Heart left ventricle (tissue), 16 donors: Measurements from ENCODE around the gene BMPR2. TPM values are rescaled to one million over a fixed set of nuclear protein-coding genes. Genes with fewer than 3 reads are reported as not detected.
"Not testable (repeated sequence)": the region's sequence is repeated elsewhere in the genome, so short reads cannot be mapped to it uniquely, and the experiment has no call there.

ENCODE experiments used
- ATAC-seq, 4 donors: fragments of 200-7000 bp; cut with Tn5 transposase; one replicate each; pipeline ENCODE4 v1.9.1; 2020 to 2022; ENCODE audit warnings: moderate library complexity in 4 of 4, mild to moderate bottlenecking in 3 of 4, moderate number of reproducible peaks in 1 of 4
- DNase-seq, 5 donors: peaks; one replicate each; pipeline ENCODE4 v3.0.0-alpha.2; 2020
- H3K27ac ChIP-seq, 12 donors: fragments of 200-600 bp; sonication (generic) in 4 of 12; one replicate each; pipeline versions ENCODE4 v1.5.0 to v1.8.0; 2016 to 2022; ENCODE audit warnings: mild to moderate bottlenecking in 2 of 12
- H3K27me3 ChIP-seq, 9 donors: fragments of 200-600 bp; sonication (generic) in 2 of 9; one replicate each; pipeline versions ENCODE4 v1.5.1 to v1.8.0; 2016 to 2022; ENCODE audit warnings: mild to moderate bottlenecking in 3 of 9
- H3K36me3 ChIP-seq, 9 donors: fragments of 200-600 bp; sonication (generic) in 2 of 9; one replicate each; pipeline versions ENCODE4 v1.5.0 to v1.8.0; 2018 to 2022; ENCODE audit warnings: mild to moderate bottlenecking in 2 of 9
- H3K4me1 ChIP-seq, 12 donors: fragments of 200-600 bp; sonication (generic) in 4 of 12; one replicate each; pipeline versions ENCODE4 v1.5.0 to v1.8.0; 2016 to 2022; ENCODE audit warnings: mild to moderate bottlenecking in 3 of 12
- H3K4me3 ChIP-seq, 12 donors: fragments of 200-600 bp; sonication (generic) in 4 of 12; one replicate each; pipeline versions ENCODE4 v1.5.0 to v1.8.0; 2017 to 2022; ENCODE audit warnings: mild to moderate bottlenecking in 9 of 12, moderate library complexity in 4 of 12
- H3K9me3 ChIP-seq, 12 donors: fragments of 200-600 bp; sonication (generic) in 4 of 12; one replicate each; pipeline versions ENCODE4 v1.5.0 to v1.8.0; 2016 to 2022; ENCODE audit warnings: mild to moderate bottlenecking in 1 of 12
- POLR2A ChIP-seq, 2 donors: fragments of 450-650 bp; IDR thresholded peaks; one replicate each; pipeline ENCODE4 v1.6.1; 2017; ENCODE audit warnings: antibody characterized with exemption in 2 of 2, mild to moderate bottlenecking in 2 of 2, moderate library complexity in 2 of 2
- WGBS, 4 donors: extraction: QIAGEN DNeasy Blood & Tissue Kit in 2 of 4; methylation state at CpG; one replicate each; pipeline versions ENCODE4 v1.1.5 to v1.1.7; 2013 to 2018; 5-methylcytosine and 5-hydroxymethylcytosine counted together
- intact Hi-C, 10 donors: fragments of 100-400 bp; cut with DNase I; formaldehyde crosslinking; loops; one replicate each; pipeline versions ENCODE4 v1.11.1 to v1.14.2; 2022
- polyA plus RNA-seq, 2 donors: library from polyadenylated mRNA; stranded (reverse); fragments of 200-250 nt; gene quantifications; one replicate each; pipeline ENCODE4 v1.2.3, GENCODE V29; 2013
- total RNA-seq, 9 donors: library from RNA; depleted of rRNA in 2 of 9; stranded (reverse); fragments of >200 nt in 2 of 9; fragmentation: NEBNext Ultra II Directional in 3 of 9; extraction: Animal tissue kit (Norgen Biotek cat#: 25700) in 3 of 9; gene quantifications; one replicate each; pipeline versions ENCODE4 v1.1.0 to v1.2.4, GENCODE V29; 2016 to 2023
- TF ChIP-seq, protein P1 (sequence below), 12 donors: fragments of 200-600 bp; sonication (generic) in 4 of 12; IDR thresholded peaks; one replicate each; pipeline versions ENCODE4 v1.5.0 to v1.8.0; 2018 to 2022; ENCODE audit warnings: antibody characterized with exemption in 12 of 12, mild to moderate bottlenecking in 5 of 12
- donor health status: ischemic (EF 13 %, LVEDD 7.1; RV severe dilation, severe dysfunction).
- donor health status: healthy with polysubstance abuse.
- donor health status: DM: no; HTN: yes; CAD: no.
- donor health status: DM: no; HTN: no; CAD: no.
- donor health status: ischemic (EF 25% LVEDD 6.9; RV normal size, moderate dysfunction).
- donor health status: ischemic (EF 25% LVEDD 5.7; RV mildly dilated, moderate dysfunction).
- donor health status: healthy.
- donor health status: DM: yes; HTN: yes; CAD: no.
- donor health status: ischemic (EF 35%, LVEDD 5.7; RV mildly dilated, moderate dysfunction).
- donor health status: nonischemic (EF 11% LVEDD 7.7; RV severe dilation, severe dysfunction).
- donor health status: DM: yes; HTN: yes; CAD: no.
- donor health status: PGD.
- donor health status: ischemic (EF 29% LVEDD 5.4; RV normal size, mild dysfunction).
- donor health status: nonischemic (EF 23%, LVEDD 6.1; RV moderate dilation, normal function).

BMPR2 gene
- total and polyA plus RNA-seq, 11 donors = 9.0 to 81.9 (median 59.9) TPM

DNA sequence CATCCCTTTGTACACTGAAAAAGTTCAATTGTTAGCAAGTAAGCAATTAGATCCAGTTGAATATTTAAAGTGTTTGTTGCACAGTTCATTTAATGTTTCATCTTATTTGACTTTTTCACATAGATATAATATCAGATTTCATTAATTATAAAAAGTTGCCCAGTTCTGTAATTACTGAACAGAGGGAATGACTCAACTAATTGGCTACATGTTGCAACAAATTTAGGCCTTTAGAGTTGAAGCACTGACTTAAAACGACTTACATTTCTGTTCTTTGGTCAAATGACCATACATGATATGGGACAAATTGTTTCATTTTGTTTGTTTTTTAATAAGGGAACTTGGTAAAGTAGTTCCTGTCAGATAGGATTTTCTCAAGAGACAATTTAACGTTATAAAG, 190.2 kb downstream of the BMPR2 start:
- no peak overlapping the region for H3K27ac ChIP-seq
- DNase-seq (no peak), ATAC-seq (no peak)
- H3K27me3 ChIP-seq = no peaks in the 10 kb centered on the region
- no peaks in the 10 kb centered on the region for H3K4me1 ChIP-seq
- no peak overlapping the region for H3K4me3 ChIP-seq
- no peaks in the 10 kb centered on the region for H3K9me3 ChIP-seq
- intact Hi-C loops = no loop called here
- 54 to 66% (median 60%) methylated on average over 2 of the region's 2 CpGs for WGBS, 4 donors
- H3K36me3 ChIP-seq = peaks cover 0 to 29% (median 4%) of the 10 kb centered on the region in 9 donors
- TF ChIP-seq POLR2A (IDR thresholded peaks at IDR 0.05) = no peak
- TF ChIP-seq, protein P1, sequence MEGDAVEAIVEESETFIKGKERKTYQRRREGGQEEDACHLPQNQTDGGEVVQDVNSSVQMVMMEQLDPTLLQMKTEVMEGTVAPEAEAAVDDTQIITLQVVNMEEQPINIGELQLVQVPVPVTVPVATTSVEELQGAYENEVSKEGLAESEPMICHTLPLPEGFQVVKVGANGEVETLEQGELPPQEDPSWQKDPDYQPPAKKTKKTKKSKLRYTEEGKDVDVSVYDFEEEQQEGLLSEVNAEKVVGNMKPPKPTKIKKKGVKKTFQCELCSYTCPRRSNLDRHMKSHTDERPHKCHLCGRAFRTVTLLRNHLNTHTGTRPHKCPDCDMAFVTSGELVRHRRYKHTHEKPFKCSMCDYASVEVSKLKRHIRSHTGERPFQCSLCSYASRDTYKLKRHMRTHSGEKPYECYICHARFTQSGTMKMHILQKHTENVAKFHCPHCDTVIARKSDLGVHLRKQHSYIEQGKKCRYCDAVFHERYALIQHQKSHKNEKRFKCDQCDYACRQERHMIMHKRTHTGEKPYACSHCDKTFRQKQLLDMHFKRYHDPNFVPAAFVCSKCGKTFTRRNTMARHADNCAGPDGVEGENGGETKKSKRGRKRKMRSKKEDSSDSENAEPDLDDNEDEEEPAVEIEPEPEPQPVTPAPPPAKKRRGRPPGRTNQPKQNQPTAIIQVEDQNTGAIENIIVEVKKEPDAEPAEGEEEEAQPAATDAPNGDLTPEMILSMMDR (IDR thresholded peaks at IDR 0.05) = no peak

DNA sequence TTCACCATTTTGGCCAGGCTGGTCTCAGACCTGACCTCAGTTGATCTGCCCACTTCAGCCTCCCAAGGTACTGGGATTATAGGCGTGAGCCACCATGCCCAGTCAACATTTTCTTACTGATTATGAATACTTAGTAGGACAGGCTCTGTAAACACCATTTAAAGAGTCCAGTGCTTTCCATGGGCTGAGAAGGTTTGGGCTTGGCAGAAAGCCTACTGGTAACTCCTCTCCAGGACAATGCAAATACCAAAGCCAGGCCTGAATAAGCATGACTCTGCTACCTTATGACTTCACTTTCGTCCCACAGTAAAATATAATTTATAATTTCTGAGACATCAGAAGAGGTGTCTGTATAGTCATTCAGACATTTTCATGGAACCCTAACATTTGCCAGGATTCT, 198.4 kb downstream of the BMPR2 start:
- DNase-seq (no peak), ATAC-seq (no peak)
- intact Hi-C loops = loop anchor here in 2 of 10 donors (5.0 to 10.0 kb wide), 2 partner anchors 298 to 550 kb away; partner anchors contain the start of gene ICA1L (in 1 of the 2)
- no peak overlapping the region for H3K4me3 ChIP-seq
- H3K27ac ChIP-seq = no peak overlapping the region
- H3K9me3 ChIP-seq = no peaks in the 10 kb centered on the region
- TF ChIP-seq, protein P1 (IDR thresholded peaks at IDR 0.05) = no peak
- no peak for TF ChIP-seq POLR2A (IDR thresholded peaks at IDR 0.05)
- WGBS, 4 donors = 68 to 92% (median 80%) methylated on average over 2 of the region's 2 CpGs
- H3K4me1 ChIP-seq = no peaks in the 10 kb centered on the region
- H3K27me3 ChIP-seq = no peaks in the 10 kb centered on the region
- H3K36me3 ChIP-seq = no peaks in the 10 kb centered on the region

DNA sequence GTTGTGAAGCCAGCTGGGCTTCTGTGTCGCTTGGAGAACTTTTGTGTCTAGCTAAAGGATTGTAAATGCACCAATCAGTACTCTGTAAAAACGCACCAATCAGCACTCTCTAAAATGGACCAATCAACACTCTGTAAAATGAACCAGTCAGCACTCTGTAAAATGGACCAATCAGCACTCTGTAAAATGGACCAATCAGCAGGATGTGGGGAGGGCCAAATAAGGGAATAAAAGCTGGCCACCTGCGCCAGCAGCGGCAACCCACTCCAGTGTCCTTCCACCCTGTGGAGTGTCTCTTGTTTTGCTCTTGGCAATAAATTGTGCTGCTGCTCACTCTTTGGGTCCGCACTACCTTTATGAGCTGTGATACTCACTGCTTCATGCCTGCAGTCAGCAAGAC, 199.1 kb downstream of the BMPR2 start:
- not testable (repeated sequence) for ATAC-seq, H3K4me1 ChIP-seq
- 97 to 100% (median 98%) methylated on average over 4 to 5 of the region's 5 CpGs for WGBS, 4 donors

DNA sequence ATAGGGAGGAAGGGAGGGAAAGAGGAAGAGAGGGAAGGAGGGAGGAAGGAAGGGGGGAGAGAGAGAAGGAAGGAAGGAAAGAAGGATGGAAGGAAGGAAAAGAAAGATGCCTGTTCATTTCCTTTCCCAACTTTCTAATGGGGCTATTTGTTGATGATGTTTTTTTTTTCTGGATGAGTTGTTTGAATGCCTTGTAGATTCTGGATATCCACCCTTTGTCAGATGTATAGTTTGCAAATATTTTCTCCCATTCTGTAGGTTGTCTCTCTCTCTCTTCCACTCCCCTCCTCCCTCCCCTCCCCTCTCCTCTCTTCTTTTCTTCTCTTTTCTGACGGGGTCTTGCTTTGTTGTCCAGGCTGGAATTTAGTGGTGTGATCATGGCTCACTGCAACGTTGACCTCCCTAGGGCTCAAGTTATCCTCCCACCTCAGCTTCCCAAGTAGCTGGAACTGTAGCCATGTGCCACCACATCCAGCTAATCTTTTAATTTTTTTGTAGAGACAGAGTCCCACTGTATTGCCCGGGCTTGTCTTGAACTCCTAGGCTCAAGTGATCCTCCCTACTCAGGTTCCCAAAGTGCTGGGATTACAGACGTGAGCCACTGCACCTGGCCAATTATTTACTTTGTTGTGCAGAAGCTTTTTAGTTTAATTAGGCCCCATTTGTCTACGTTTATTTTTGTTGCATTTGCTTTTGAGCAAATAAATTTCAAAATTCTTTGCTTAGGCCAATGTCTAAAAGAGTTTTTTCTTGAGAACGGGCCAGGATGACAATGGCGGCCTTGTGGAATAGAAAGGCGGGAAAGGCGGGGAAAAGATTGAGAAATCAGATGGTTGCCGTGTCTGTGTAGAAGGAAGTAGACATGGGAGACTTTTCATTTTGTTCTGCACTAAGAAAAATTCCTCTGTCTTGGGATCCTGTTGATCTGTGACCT, 201.4 kb downstream of the BMPR2 start:
- H3K27ac ChIP-seq = no peak overlapping the region
- no peaks in the 10 kb centered on the region for H3K9me3 ChIP-seq
- WGBS, 4 donors = 87 to 91% (median 90%) methylated on average over 9 to 10 of the region's 10 CpGs
- ATAC-seq = no peak
- no peaks in the 10 kb centered on the region for H3K4me1 ChIP-seq
- intact Hi-C loops = loop anchor here in 1 of 10 donors (10.0 kb wide), 1 partner anchor 547 kb away; no protein-coding TSS in a partner anchor
- TF ChIP-seq, protein P1 (IDR thresholded peaks at IDR 0.05) = no peak
- TF ChIP-seq POLR2A (IDR thresholded peaks at IDR 0.05) = no peak
- no peak for DNase-seq
- H3K4me3 ChIP-seq = no peak overlapping the region
- no peaks in the 10 kb centered on the region for H3K36me3 ChIP-seq
- H3K27me3 ChIP-seq = no peaks in the 10 kb centered on the region

More for the DNA sequence above, 199.1 kb downstream of the BMPR2 start:
- intact Hi-C loops = loop anchor here in 1 of 10 donors (10.0 kb wide), 1 partner anchor 550 kb away; no protein-coding TSS in a partner anchor
- DNase-seq, H3K36me3 ChIP-seq, H3K9me3 ChIP-seq, H3K27me3 ChIP-seq, H3K4me3 ChIP-seq, H3K27ac ChIP-seq: not testable (repeated sequence)

DNA sequence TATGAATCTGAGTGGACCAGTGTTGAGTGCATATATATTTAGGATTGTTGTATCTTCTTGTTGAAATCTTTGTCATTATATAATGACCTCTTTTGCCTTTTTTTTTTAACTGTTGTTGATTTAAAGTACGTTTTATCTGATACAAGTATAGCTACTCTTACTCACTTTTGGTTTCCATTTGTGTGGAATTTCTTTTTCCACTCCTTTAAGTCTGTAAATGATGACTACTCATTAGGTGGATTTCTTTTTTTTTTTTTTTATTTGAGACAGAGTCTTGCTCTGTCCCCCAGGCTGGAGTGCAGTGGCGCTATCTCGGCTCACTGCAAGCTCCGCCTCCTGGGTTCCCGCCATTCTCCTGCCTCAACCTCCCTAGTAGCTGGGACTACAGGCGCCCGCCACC, 206.7 kb downstream of the BMPR2 start:
- 82 to 93% (median 90%) methylated on average over 7 of the region's 7 CpGs for WGBS, 4 donors
- not testable (repeated sequence) for ATAC-seq

More for the DNA sequence above, 206.7 kb downstream of the BMPR2 start:
- intact Hi-C loops = loop anchor here in 3 of 10 donors (10.0 kb wide), 2 partner anchors 52 to 292 kb away; partner anchors contain the start of genes ICA1L (in 2 of the 3) and FAM117B (in 1 of the 3)
- not testable (repeated sequence) for DNase-seq, H3K4me3 ChIP-seq, H3K27ac ChIP-seq, H3K27me3 ChIP-seq, H3K36me3 ChIP-seq, H3K4me1 ChIP-seq
- peaks cover 0 to 17% (median 3%) of the 10 kb centered on the region in 12 donors for H3K9me3 ChIP-seq
